GM21447 (cell line): Measurements from ENCODE around the gene ZNF488.

Experiments
- ATAC-seq: cut with Tn5 transposase; IDR thresholded peaks from one replicate; pipeline ENCODE4 v1.9.1; 2021; ENCODE audit not compliant: unreplicated experiment

ZNF488 gene

GRCh38 chr10:47383261-47384147 lies 589 bp downstream of the ZNF488 start:
- no peak for ATAC-seq

GRCh38 chr10:47381427-47382379 lies 2.4 kb downstream of the ZNF488 start:
- ATAC-seq, result no peak

GRCh38 chr10:47381103-47381395 lies 3.0 kb downstream of the ZNF488 start:
- no peak for ATAC-seq

GRCh38 chr10:47380341-47381102 lies 3.6 kb downstream of the ZNF488 start:
- ATAC-seq, result no peak

GRCh38 chr10:47379901-47380300 lies 4.2 kb downstream of the ZNF488 start:
- no peak for ATAC-seq

- ATAC-seq, result no peak
Observed at GRCh38 chr10:47379445-47379785, 4.7 kb downstream of the ZNF488 start.

GRCh38 chr10:47378606-47379444 lies 5.3 kb downstream of the ZNF488 start:
- ATAC-seq, result no peak

GRCh38 chr10:47378183-47378510 lies 5.9 kb downstream of the ZNF488 start:
- ATAC-seq, result no peak

GRCh38 chr10:47376522-47377220 lies 7.4 kb downstream of the ZNF488 start:
- ATAC-seq, result no peak

GRCh38 chr10:47374611-47375536 lies 9.2 kb downstream of the ZNF488 start:
- no peak for ATAC-seq

GRCh38 chr10:47372726-47373125 lies 11.4 kb downstream of the ZNF488 start:
- ATAC-seq, result no peak

GRCh38 chr10:47371629-47372485 lies 12.2 kb downstream of the ZNF488 start:
- no peak for ATAC-seq

GRCh38 chr10:47370878-47371277 lies 13.2 kb downstream of the ZNF488 start:
- ATAC-seq, result no peak

- ATAC-seq, result no peak
Observed at GRCh38 chr10:47370015-47370767, 13.9 kb downstream of the ZNF488 start.

GRCh38 chr10:47369251-47369894 lies 14.7 kb downstream of the ZNF488 start:
- no peak for ATAC-seq

GRCh38 chr10:47368431-47369180 lies 15.5 kb downstream of the ZNF488 start:
- no peak for ATAC-seq
